Activated B cell treated with CpG ODN at 0.5 μM for 24 hours (primary cell): ENCODE results near the gene GALNT1. TPM values are rescaled to one million over a fixed set of nuclear protein-coding genes. Genes with fewer than 3 reads are reported as not detected.

Experiments
- ATAC-seq: fragments of 200-7000 bp; cut with Tn5 transposase; one replicate; pipeline ENCODE4 v1.10.0; 2021; ENCODE audit warnings: low read depth, mild to moderate bottlenecking, moderate library complexity
- CTCF ChIA-PET: fragments of 350-600 bp; sonication (Branson Sonifier 250); formaldehyde crosslinking; loops from one replicate; lab custom pipeline; 2021; ENCODE audit warnings: antibody characterized with exemption; lab: Charles Lee
- POLR2A ChIA-PET: fragments of 350-600 bp; sonication (Branson Sonifier 250); formaldehyde crosslinking; loops from one replicate; lab custom pipeline; 2021; ENCODE audit warnings: antibody characterized with exemption; lab: Charles Lee
- DNase-seq: peaks from one replicate; pipeline ENCODE4 v3.0.0; 2022
- H3K27ac Mint-ChIP-seq: one replicate; pipeline ENCODE4 v1.8.0; 2020; ENCODE audit warnings: mixed read lengths
- H3K27me3 Mint-ChIP-seq: one replicate; pipeline ENCODE4 v1.8.0; 2021; ENCODE audit warnings: mixed read lengths
- H3K36me3 Mint-ChIP-seq: one replicate; pipeline ENCODE4 v1.8.0; 2021; ENCODE audit warnings: low read depth, mixed read lengths
- H3K4me1 Mint-ChIP-seq: one replicate; pipeline ENCODE4 v1.8.0; 2021; ENCODE audit warnings: mixed read lengths
- H3K4me3 Mint-ChIP-seq: one replicate; pipeline ENCODE4 v1.8.0; 2020; ENCODE audit warnings: mild to moderate bottlenecking, mixed read lengths
- H3K9me3 Mint-ChIP-seq: one replicate; pipeline ENCODE4 v1.8.0; 2020; ENCODE audit warnings: mixed read lengths
- CTCF ChIP-seq: fragments of 200-600 bp; IDR thresholded peaks from one replicate; pipeline ENCODE4 v1.8.0; 2022; ENCODE audit warnings: antibody characterized with exemption, mild to moderate bottlenecking
- intact Hi-C: fragments of 100-400 bp; cut with micrococcal nuclease; formaldehyde crosslinking; loops from one replicate; pipeline ENCODE4 v1.15.1; 2024
- total RNA-seq: library from RNA; stranded (reverse); gene quantifications from 2 replicates; pipeline ENCODE4 v1.2.3, GENCODE V29; 2022

Gene GALNT1
- total RNA-seq, 1 donor from 2014 or later, result 67.5 TPM

- intact Hi-C loops, result loop anchor here (1.0 kb wide), 2 partner anchors 8 to 12 kb away; no protein-coding TSS in a partner anchor
- Mint-ChIP-seq H3K27ac (peak overlapping the region; percentile 30), H3K27me3 (no peaks in the 10 kb centered on the region), H3K4me1 (peaks cover 51% of the 10 kb centered on the region), H3K4me3 (peak overlapping the region; percentile 28), H3K36me3 (peaks cover 46% of the 10 kb centered on the region), H3K9me3 (peaks cover 28% of the 10 kb centered on the region)
- DNase-seq, result no peak
- TF ChIP-seq CTCF, result no peak
- peak; percentile 50 for ATAC-seq
- ChIA-PET CTCF (no interaction called here), POLR2A (interaction anchor here (2.8 kb wide), 1 partner anchor 11 kb away, joined by 15 read pairs; no protein-coding TSS in a partner anchor)
Measured at GRCh38 chr18:35604369-35604768, 22.8 kb downstream of the GALNT1 start.

GRCh38 chr18:35605686-35606417 is 24.3 kb downstream of the GALNT1 start:
- CTCF ChIA-PET, result no interaction called here
- Mint-ChIP-seq H3K27me3 (no peaks in the 10 kb centered on the region), H3K4me1 (peaks cover 47% of the 10 kb centered on the region), H3K36me3 (peaks cover 34% of the 10 kb centered on the region), H3K4me3 (no peak overlapping the region), H3K27ac (peak overlapping the region; percentile 30), H3K9me3 (peaks cover 22% of the 10 kb centered on the region)
- intact Hi-C loops, result no loop called here
- no peak for TF ChIP-seq CTCF
- ATAC-seq, result no peak
- DNase-seq, result no peak
- POLR2A ChIA-PET, result interaction anchor here (0.7 to 1.4 kb wide), 2 partner anchors 11 to 39 kb away, joined by 6 read pairs; no protein-coding TSS in a partner anchor

- ChIA-PET CTCF (interaction anchor here (1.1 kb wide), 1 partner anchor 13 kb away, joined by 3 read pairs; no protein-coding TSS in a partner anchor), POLR2A (interaction anchor here (0.6 to 1.1 kb wide), 4 partner anchors 7 to 641 kb away, joined by 3 read pairs; no protein-coding TSS in a partner anchor)
- Mint-ChIP-seq H3K4me1 (peaks cover 41% of the 10 kb centered on the region), H3K27ac (no peak overlapping the region), H3K9me3 (no peaks in the 10 kb centered on the region), H3K36me3 (peaks cover 3% of the 10 kb centered on the region), H3K27me3 (no peaks in the 10 kb centered on the region), H3K4me3 (no peak overlapping the region)
- ATAC-seq (no peak), DNase-seq (no peak)
- TF ChIP-seq CTCF, result no peak
- intact Hi-C loops, result no loop called here
Measured at GRCh38 chr18:35609236-35609635, 27.7 kb downstream of the GALNT1 start.

GRCh38 chr18:35610089-35610488 is 28.5 kb downstream of the GALNT1 start:
- Mint-ChIP-seq H3K27ac (no peak overlapping the region), H3K27me3 (no peaks in the 10 kb centered on the region), H3K36me3 (no peaks in the 10 kb centered on the region), H3K9me3 (no peaks in the 10 kb centered on the region), H3K4me1 (peaks cover 32% of the 10 kb centered on the region), H3K4me3 (no peak overlapping the region)
- DNase-seq, result no peak
- POLR2A ChIA-PET, result no interaction called here
- CTCF ChIA-PET, result no interaction called here
- no peak for TF ChIP-seq CTCF
- intact Hi-C loops, result loop anchor here (10.0 kb wide), 3 partner anchors 455 to 635 kb away; partner anchors contain the start of genes MAPRE2 and RPRD1A
- ATAC-seq, result no peak

GRCh38 chr18:35610724-35611123 is 29.2 kb downstream of the GALNT1 start:
- H3K4me1 Mint-ChIP-seq, result peaks cover 30% of the 10 kb centered on the region
- ChIA-PET POLR2A (interaction anchor here (0.9 kb wide), 1 partner anchor 113 kb away, joined by 3 read pairs; no protein-coding TSS in a partner anchor), CTCF (no interaction called here)
- TF ChIP-seq CTCF, result no peak
- no peak for ATAC-seq
- no peaks in the 10 kb centered on the region for H3K27me3 Mint-ChIP-seq
- no peak for DNase-seq
- H3K36me3 Mint-ChIP-seq, result no peaks in the 10 kb centered on the region
- H3K4me3 Mint-ChIP-seq, result no peak overlapping the region
- H3K9me3 Mint-ChIP-seq, result no peaks in the 10 kb centered on the region
- no peak overlapping the region for H3K27ac Mint-ChIP-seq
- intact Hi-C loops, result loop anchor here (10.0 kb wide), 3 partner anchors 454 to 636 kb away; partner anchors contain the start of genes MAPRE2 and RPRD1A
